AG09319 (cell line): ENCODE measurements around the gene SSH2.

Source experiments
- DNase-seq: peaks from one replicate; pipeline ENCODE4 v3.0.0-alpha.2; 2010; ENCODE audit warnings: low read depth; ENCODE audit errors: extremely low read depth
- CTCF ChIP-seq: IDR thresholded peaks from 2 replicates; pipeline ENCODE4 v1.5.1; 2011; ENCODE audit warnings: low read depth, mild to moderate bottlenecking, inconsistent platforms, low read length, moderate library complexity

The SSH2 gene

GRCh38 chr17:29855686-29856085, 74.3 kb downstream of the SSH2 start:
- DNase-seq: no peak
- no peak for TF ChIP-seq CTCF

- DNase-seq: no peak
Measured at GRCh38 chr17:29848737-29849136, 81.3 kb downstream of the SSH2 start.

GRCh38 chr17:29847527-29848400, 82.3 kb downstream of the SSH2 start:
- TF ChIP-seq CTCF: no peak
- DNase-seq: no peak

More at GRCh38 chr17:29848737-29849136, 81.3 kb downstream of the SSH2 start:
- TF ChIP-seq CTCF: no peak

- no peak for TF ChIP-seq CTCF
- no peak for DNase-seq
Measured at GRCh38 chr17:29847118-29847517, 82.9 kb downstream of the SSH2 start.

- no peak for DNase-seq
- TF ChIP-seq CTCF: no peak
Measured at GRCh38 chr17:29846298-29846697, 83.7 kb downstream of the SSH2 start.

- DNase-seq: no peak
- no peak for TF ChIP-seq CTCF
Measured at GRCh38 chr17:29844339-29845048, 85.5 kb downstream of the SSH2 start.

GRCh38 chr17:29840884-29841283, 89.1 kb downstream of the SSH2 start:
- no peak for TF ChIP-seq CTCF
- no peak for DNase-seq
